ENCODE results near the gene TM9SF1.
"Not testable (repeated sequence)": the region's sequence is repeated elsewhere in the genome, so short reads cannot be mapped to it uniquely, and the experiment has no call there.

Gene TM9SF1

DNA sequence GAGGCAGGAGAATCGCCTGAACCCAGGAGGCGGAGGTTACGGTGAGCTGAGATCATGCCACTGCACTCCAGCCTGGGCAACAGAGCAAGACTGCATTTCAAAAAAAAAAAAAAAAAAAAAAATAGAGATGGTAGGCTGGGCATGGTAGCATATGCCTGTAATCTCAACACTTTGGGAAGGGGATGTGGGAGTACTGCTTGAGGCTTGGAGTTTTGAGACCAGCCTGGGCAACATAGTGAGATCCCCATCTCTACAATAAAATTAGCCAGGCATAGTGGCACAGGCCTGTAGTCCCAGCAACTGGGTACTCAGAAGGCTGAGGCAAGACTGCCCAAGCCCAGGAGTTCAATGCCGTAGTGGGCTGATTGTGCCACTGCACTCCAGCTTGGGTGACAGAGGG is 27.7 kb upstream of the TM9SF1 start:
- not testable (repeated sequence) for H3K27ac ChIP-seq (ENCODE audit: low read length, poor library complexity, severe bottlenecking); H2BK15ac ChIP-seq (ENCODE audit: low read depth, poor library complexity, severe bottlenecking); H3K79me1 ChIP-seq (replicated peaks; ENCODE audit: low read length, poor library complexity, severe bottlenecking); H3K9me3 ChIP-seq (ENCODE audit: control insufficient read depth, low read length); H3K4me1 ChIP-seq (ENCODE audit: control insufficient read depth, insufficient read depth, low read depth, low read length); H2BK120ac ChIP-seq (ENCODE audit: low read depth, low read length); H4K91ac ChIP-seq (ENCODE audit: low read length); H3K4me2 ChIP-seq (ENCODE audit: low read length, poor library complexity, severe bottlenecking); H3K23ac ChIP-seq (ENCODE audit: low read length in 2 of 2); H3K9ac ChIP-seq (ENCODE audit: low read length); H3K4ac ChIP-seq (ENCODE audit: low read depth in 1 of 2, low read length in 2 of 2); H2BK12ac ChIP-seq (ENCODE audit: low read length in 2 of 2); H2AK5ac ChIP-seq (ENCODE audit: low read length, severe bottlenecking); DNase-seq; H2BK5ac ChIP-seq (ENCODE audit: low read depth, low read length, poor library complexity, severe bottlenecking); H3K18ac ChIP-seq (ENCODE audit: low read depth in 1 of 2, low read length in 2 of 2); H2AFZ ChIP-seq (ENCODE audit: low read depth, low read length); H4K8ac ChIP-seq (ENCODE audit: low read length); H3K27me3 ChIP-seq (ENCODE audit: control insufficient read depth in 1 of 2, insufficient read depth in 1 of 2, low read length in 2 of 2); H3K14ac ChIP-seq (ENCODE audit: low read length in 2 of 2); H3K4me3 ChIP-seq (ENCODE audit: insufficient read depth in 1 of 2, low read depth in 1 of 2, low read length in 2 of 2)
- H3K36me3 ChIP-seq (ENCODE audit: control insufficient read depth in 1 of 2, insufficient read depth in 2 of 2, low read depth in 1 of 2, low read length in 2 of 2), result peaks cover 8 to 36% of the 10 kb centered on the region in 2 experiments
- WGBS, result 92% methylated on average over 3 of the region's 4 CpGs

DNA sequence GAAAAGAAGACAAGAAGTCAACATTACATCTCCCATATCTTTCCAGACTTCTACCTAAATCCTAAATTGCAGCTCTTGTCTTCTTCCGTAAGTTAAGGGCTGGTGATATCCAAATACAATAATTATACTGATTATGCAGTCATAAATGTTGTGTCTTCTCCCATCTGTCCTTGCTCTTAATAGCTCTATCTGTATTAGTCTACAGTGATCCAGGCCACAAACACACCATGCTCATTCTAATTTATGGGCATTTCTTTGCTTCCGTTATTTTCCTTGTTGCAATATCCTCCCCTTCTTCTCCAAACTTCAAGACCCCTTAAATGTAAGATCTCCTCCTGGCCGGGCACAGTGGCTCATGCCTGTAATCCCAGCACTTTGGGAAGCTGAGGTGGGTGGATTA is 24.3 kb upstream of the TM9SF1 start:
- no peaks in the 10 kb centered on the region for H3K9me3 ChIP-seq (ENCODE audit: control insufficient read depth, low read length)
- peaks cover 12% of the 10 kb centered on the region for H3K79me1 ChIP-seq (replicated peaks; ENCODE audit: low read length, poor library complexity, severe bottlenecking)
- no peak for DNase-seq
- no peak overlapping the region for H3K27ac ChIP-seq (ENCODE audit: low read length, poor library complexity, severe bottlenecking)
- H3K14ac ChIP-seq (ENCODE audit: low read length in 2 of 2), result no peak overlapping the region
- H4K91ac ChIP-seq (ENCODE audit: low read length), result no peak overlapping the region
- H3K4me3 ChIP-seq (ENCODE audit: insufficient read depth in 1 of 2, low read depth in 1 of 2, low read length in 2 of 2), result no peak overlapping the region
- no peak overlapping the region for H2AK5ac ChIP-seq (ENCODE audit: low read length, severe bottlenecking)
- H3K4ac ChIP-seq (ENCODE audit: low read depth in 1 of 2, low read length in 2 of 2), result no peak overlapping the region
- no peak overlapping the region for H2BK5ac ChIP-seq (ENCODE audit: low read depth, low read length, poor library complexity, severe bottlenecking)
- no peak overlapping the region for H3K18ac ChIP-seq (ENCODE audit: low read depth in 1 of 2, low read length in 2 of 2)
- peaks cover 7% of the 10 kb centered on the region for H3K4me1 ChIP-seq (ENCODE audit: control insufficient read depth, insufficient read depth, low read depth, low read length)
- H3K4me2 ChIP-seq (ENCODE audit: low read length, poor library complexity, severe bottlenecking), result no peak overlapping the region
- H2BK120ac ChIP-seq (ENCODE audit: low read depth, low read length), result no peak overlapping the region
- no peak overlapping the region for H3K9ac ChIP-seq (ENCODE audit: low read length)
- no peaks in the 10 kb centered on the region for H3K27me3 ChIP-seq (ENCODE audit: control insufficient read depth in 1 of 2, insufficient read depth in 1 of 2, low read length in 2 of 2)
- no peak overlapping the region for H2AFZ ChIP-seq (ENCODE audit: low read depth, low read length)
- no peak overlapping the region for H4K8ac ChIP-seq (ENCODE audit: low read length)
- WGBS, result 100% methylated on average over 1 of the region's 3 CpGs
- no peak overlapping the region for H2BK15ac ChIP-seq (ENCODE audit: low read depth, poor library complexity, severe bottlenecking)
- H3K23ac ChIP-seq (ENCODE audit: low read length in 2 of 2), result no peak overlapping the region
- H2BK12ac ChIP-seq (ENCODE audit: low read length in 2 of 2), result no peak overlapping the region
- peaks cover 10 to 28% of the 10 kb centered on the region in 2 experiments for H3K36me3 ChIP-seq (ENCODE audit: control insufficient read depth in 1 of 2, insufficient read depth in 2 of 2, low read depth in 1 of 2, low read length in 2 of 2)

DNA sequence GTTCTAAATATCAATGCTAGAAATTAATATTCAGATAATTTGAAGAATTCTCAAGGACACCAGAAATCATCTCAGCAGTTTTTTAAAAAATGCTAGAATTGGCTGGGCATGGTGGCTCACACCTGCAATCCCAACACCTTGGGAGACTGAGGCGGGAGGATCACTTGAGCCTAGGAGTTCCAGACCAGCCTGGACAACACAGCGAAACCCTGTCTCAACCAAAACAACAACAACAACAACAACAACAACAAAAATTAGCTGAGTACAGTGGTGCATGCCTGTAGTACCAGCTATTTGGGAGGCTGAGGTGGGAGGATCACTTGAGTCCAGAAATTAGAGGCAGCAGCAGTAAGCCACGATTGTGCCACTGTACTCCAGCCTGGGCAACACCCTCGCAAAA is 23.8 kb upstream of the TM9SF1 start:
- WGBS, result 100% methylated on average over 1 of the region's 4 CpGs
- Histone ChIP-seq H3K14ac (ENCODE audit: low read length in 2 of 2) (no peak overlapping the region), H3K4ac (ENCODE audit: low read depth in 1 of 2, low read length in 2 of 2) (no peak overlapping the region), H2AFZ (ENCODE audit: low read depth, low read length) (no peak overlapping the region), H3K27me3 (ENCODE audit: control insufficient read depth in 1 of 2, insufficient read depth in 1 of 2, low read length in 2 of 2) (no peaks in the 10 kb centered on the region), H3K9ac (ENCODE audit: low read length) (no peak overlapping the region), H2BK15ac (ENCODE audit: low read depth, poor library complexity, severe bottlenecking) (no peak overlapping the region), H3K79me1 (replicated peaks; ENCODE audit: low read length, poor library complexity, severe bottlenecking) (peaks cover 12% of the 10 kb centered on the region), H4K91ac (ENCODE audit: low read length) (no peak overlapping the region), H3K27ac (ENCODE audit: low read length, poor library complexity, severe bottlenecking) (no peak overlapping the region), H2BK5ac (ENCODE audit: low read depth, low read length, poor library complexity, severe bottlenecking) (no peak overlapping the region), H3K36me3 (ENCODE audit: control insufficient read depth in 1 of 2, insufficient read depth in 2 of 2, low read depth in 1 of 2, low read length in 2 of 2) (peaks cover 10 to 28% of the 10 kb centered on the region in 2 experiments), H3K4me1 (ENCODE audit: control insufficient read depth, insufficient read depth, low read depth, low read length) (peaks cover 7% of the 10 kb centered on the region), H2BK12ac (ENCODE audit: low read length in 2 of 2) (no peak overlapping the region), H4K8ac (ENCODE audit: low read length) (no peak overlapping the region), H3K18ac (ENCODE audit: low read depth in 1 of 2, low read length in 2 of 2) (no peak overlapping the region), H3K23ac (ENCODE audit: low read length in 2 of 2) (no peak overlapping the region), H3K4me3 (ENCODE audit: insufficient read depth in 1 of 2, low read depth in 1 of 2, low read length in 2 of 2) (no peak overlapping the region), H2BK120ac (ENCODE audit: low read depth, low read length) (no peak overlapping the region), H2AK5ac (ENCODE audit: low read length, severe bottlenecking) (no peak overlapping the region), H3K4me2 (ENCODE audit: low read length, poor library complexity, severe bottlenecking) (no peak overlapping the region), H3K9me3 (ENCODE audit: control insufficient read depth, low read length) (no peaks in the 10 kb centered on the region)
- DNase-seq, result no peak

DNA sequence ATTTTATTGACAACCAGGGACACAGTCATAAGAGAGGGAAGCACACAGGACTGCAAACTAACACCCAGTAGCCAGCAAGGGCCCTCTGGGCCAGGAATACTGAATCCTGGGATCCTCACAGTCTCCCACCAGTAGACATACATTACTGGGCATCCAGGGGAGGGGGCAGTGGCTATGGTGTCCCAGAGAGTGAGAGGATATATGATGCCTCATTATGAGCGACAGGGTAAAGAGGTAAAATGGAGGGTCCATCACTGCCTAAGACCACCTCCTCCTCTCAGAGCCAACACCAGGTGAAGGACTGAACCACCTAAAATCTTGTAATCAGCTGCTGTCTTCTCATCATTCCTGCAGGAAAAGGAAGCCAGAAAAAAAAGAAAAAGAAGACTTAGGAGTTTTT is 21.6 kb upstream of the TM9SF1 start:
- H3K79me1 ChIP-seq (replicated peaks; ENCODE audit: low read length, poor library complexity, severe bottlenecking); H3K9me3 ChIP-seq (ENCODE audit: control insufficient read depth, low read length); H3K27ac ChIP-seq (ENCODE audit: low read length, poor library complexity, severe bottlenecking); H2BK15ac ChIP-seq (ENCODE audit: low read depth, poor library complexity, severe bottlenecking); H3K18ac ChIP-seq (ENCODE audit: low read depth in 1 of 2, low read length in 2 of 2); H4K91ac ChIP-seq (ENCODE audit: low read length); H2AFZ ChIP-seq (ENCODE audit: low read depth, low read length); DNase-seq; H3K4ac ChIP-seq (ENCODE audit: low read depth in 1 of 2, low read length in 2 of 2); H2BK12ac ChIP-seq (ENCODE audit: low read length in 2 of 2); H2BK5ac ChIP-seq (ENCODE audit: low read depth, low read length, poor library complexity, severe bottlenecking); H3K14ac ChIP-seq (ENCODE audit: low read length in 2 of 2); H3K4me2 ChIP-seq (ENCODE audit: low read length, poor library complexity, severe bottlenecking); H3K9ac ChIP-seq (ENCODE audit: low read length); H2BK120ac ChIP-seq (ENCODE audit: low read depth, low read length); H4K8ac ChIP-seq (ENCODE audit: low read length); H3K27me3 ChIP-seq (ENCODE audit: control insufficient read depth in 1 of 2, insufficient read depth in 1 of 2, low read length in 2 of 2); H3K23ac ChIP-seq (ENCODE audit: low read length in 2 of 2); H3K4me3 ChIP-seq (ENCODE audit: insufficient read depth in 1 of 2, low read depth in 1 of 2, low read length in 2 of 2): not testable (repeated sequence)
- Histone ChIP-seq H3K4me1 (ENCODE audit: control insufficient read depth, insufficient read depth, low read depth, low read length) (peaks cover 12% of the 10 kb centered on the region), H3K36me3 (ENCODE audit: control insufficient read depth in 1 of 2, insufficient read depth in 2 of 2, low read depth in 1 of 2, low read length in 2 of 2) (peaks cover 10 to 34% of the 10 kb centered on the region in 2 experiments), H2AK5ac (ENCODE audit: low read length, severe bottlenecking) (peak overlapping the region; percentile 29)
- WGBS, result no CpG with 5 or more reads among the region's 1 CpG

Measured in mesenchymal stem cell (in vitro differentiated cells and primary cell).